Measurements from ENCODE around the gene C12orf57.
"Not testable (repeated sequence)": the region's sequence is repeated elsewhere in the genome, so short reads cannot be mapped to it uniquely, and the experiment has no call there.

The C12orf57 gene

GRCh38 chr12:6943722-6944380 lies at the start of gene C12orf57, which contains the start of gene RNU7-1:
Gene C12orf57 (plus strand): TSS chr12:6944022. CDS start chr12:6944122, 100 bp downstream.
Gene RNU7-1 (plus strand): TSS chr12:6943816.
- Mint-ChIP-seq H3K36me3 (ENCODE audit: low read depth) (peaks cover 14% of the 10 kb centered on the region), H3K9me3 (no peaks in the 10 kb centered on the region), H3K27ac (peak within 1 kb of the TSS; percentile 97), H3K27me3 (ENCODE audit: low read depth) (no peaks in the 10 kb centered on the region), H3K4me3 (peak within 1 kb of the TSS; percentile 92), H3K4me1 (ENCODE audit: low read depth) (peaks cover 50% of the 10 kb centered on the region)
- DNase-seq (ENCODE audit: low spot score) = peak; percentile 78

GRCh38 chr12:6894321-6894720 lies 49.5 kb upstream of the C12orf57 start:
- no peak for DNase-seq (ENCODE audit: low spot score)
- Mint-ChIP-seq H3K27me3 (ENCODE audit: low read depth) (no peaks in the 10 kb centered on the region), H3K4me3 (no peak overlapping the region), H3K9me3 (no peaks in the 10 kb centered on the region), H3K4me1 (ENCODE audit: low read depth) (peaks cover 12% of the 10 kb centered on the region), H3K36me3 (ENCODE audit: low read depth) (peaks cover 2% of the 10 kb centered on the region), H3K27ac (no peak overlapping the region)

GRCh38 chr12:6896846-6897435 lies 46.9 kb upstream of the C12orf57 start:
- no peaks in the 10 kb centered on the region for H3K27me3 Mint-ChIP-seq (ENCODE audit: low read depth)
- H3K4me1 Mint-ChIP-seq (ENCODE audit: low read depth) = peaks cover 10% of the 10 kb centered on the region
- no peaks in the 10 kb centered on the region for H3K36me3 Mint-ChIP-seq (ENCODE audit: low read depth)
- no peaks in the 10 kb centered on the region for H3K9me3 Mint-ChIP-seq
- no peak for DNase-seq (ENCODE audit: low spot score)
- no peak overlapping the region for H3K27ac Mint-ChIP-seq
- H3K4me3 Mint-ChIP-seq = no peak overlapping the region

GRCh38 chr12:6899427-6899826 lies 44.4 kb upstream of the C12orf57 start:
- Mint-ChIP-seq H3K9me3 (no peaks in the 10 kb centered on the region), H3K36me3 (ENCODE audit: low read depth) (no peaks in the 10 kb centered on the region), H3K4me3 (no peak overlapping the region), H3K4me1 (ENCODE audit: low read depth) (peaks cover 13% of the 10 kb centered on the region), H3K27me3 (ENCODE audit: low read depth) (no peaks in the 10 kb centered on the region), H3K27ac (no peak overlapping the region)
- no peak for DNase-seq (ENCODE audit: low spot score)

GRCh38 chr12:6899837-6900519 lies 43.8 kb upstream of the C12orf57 start:
- H3K4me3 Mint-ChIP-seq = no peak overlapping the region
- no peaks in the 10 kb centered on the region for H3K36me3 Mint-ChIP-seq (ENCODE audit: low read depth)
- H3K4me1 Mint-ChIP-seq (ENCODE audit: low read depth) = peaks cover 13% of the 10 kb centered on the region
- no peaks in the 10 kb centered on the region for H3K27me3 Mint-ChIP-seq (ENCODE audit: low read depth)
- no peak overlapping the region for H3K27ac Mint-ChIP-seq
- no peaks in the 10 kb centered on the region for H3K9me3 Mint-ChIP-seq
- DNase-seq (ENCODE audit: low spot score) = no peak

- Mint-ChIP-seq H3K9me3 (no peaks in the 10 kb centered on the region), H3K4me1 (ENCODE audit: low read depth) (peaks cover 13% of the 10 kb centered on the region), H3K4me3 (no peak overlapping the region), H3K27me3 (ENCODE audit: low read depth) (no peaks in the 10 kb centered on the region), H3K27ac (no peak overlapping the region), H3K36me3 (ENCODE audit: low read depth) (no peaks in the 10 kb centered on the region)
- no peak for DNase-seq (ENCODE audit: low spot score)
These were observed 41.4 kb upstream of the C12orf57 start for GRCh38 chr12:6902448-6902847.

- Mint-ChIP-seq H3K4me1 (ENCODE audit: low read depth) (peaks cover 13% of the 10 kb centered on the region), H3K4me3 (no peak overlapping the region), H3K9me3 (no peaks in the 10 kb centered on the region), H3K36me3 (ENCODE audit: low read depth) (no peaks in the 10 kb centered on the region), H3K27ac (no peak overlapping the region), H3K27me3 (ENCODE audit: low read depth) (no peaks in the 10 kb centered on the region)
- DNase-seq (ENCODE audit: low spot score) = no peak
These were observed 40.1 kb upstream of the C12orf57 start for GRCh38 chr12:6903722-6904121.

GRCh38 chr12:6904280-6905276 lies 39.2 kb upstream of the C12orf57 start, which contains the start of gene LRRC23:
Gene LRRC23 (plus strand): TSS chr12:6904822. CDS start chr12:6905634, 812 bp downstream.
- Mint-ChIP-seq H3K27ac (no peak within 1 kb of the TSS), H3K9me3 (no peaks in the 10 kb centered on the region), H3K4me3 (no peak within 1 kb of the TSS), H3K27me3 (ENCODE audit: low read depth) (no peaks in the 10 kb centered on the region), H3K4me1 (ENCODE audit: low read depth) (peaks cover 11% of the 10 kb centered on the region), H3K36me3 (ENCODE audit: low read depth) (no peaks in the 10 kb centered on the region)
- peak; percentile 97 for DNase-seq (ENCODE audit: low spot score)

GRCh38 chr12:6905414-6906040 lies 38.3 kb upstream of the C12orf57 start:
- Mint-ChIP-seq H3K9me3 (no peaks in the 10 kb centered on the region), H3K4me1 (ENCODE audit: low read depth) (peaks cover 3% of the 10 kb centered on the region), H3K4me3 (no peak overlapping the region), H3K27ac (no peak overlapping the region), H3K27me3 (ENCODE audit: low read depth) (no peaks in the 10 kb centered on the region), H3K36me3 (ENCODE audit: low read depth) (no peaks in the 10 kb centered on the region)
- no peak for DNase-seq (ENCODE audit: low spot score)

- not testable (repeated sequence) for H3K4me3 Mint-ChIP-seq; H3K27ac Mint-ChIP-seq; H3K4me1 Mint-ChIP-seq (ENCODE audit: low read depth); H3K27me3 Mint-ChIP-seq (ENCODE audit: low read depth); H3K9me3 Mint-ChIP-seq; H3K36me3 Mint-ChIP-seq (ENCODE audit: low read depth); DNase-seq (ENCODE audit: low spot score)
These were observed 35.7 kb upstream of the C12orf57 start for GRCh38 chr12:6908141-6908540.

GRCh38 chr12:6909421-6910145 lies 34.2 kb upstream of the C12orf57 start:
- Mint-ChIP-seq H3K36me3 (ENCODE audit: low read depth) (no peaks in the 10 kb centered on the region), H3K4me3 (no peak overlapping the region), H3K9me3 (no peaks in the 10 kb centered on the region), H3K27me3 (ENCODE audit: low read depth) (no peaks in the 10 kb centered on the region), H3K4me1 (ENCODE audit: low read depth) (peaks cover 7% of the 10 kb centered on the region), H3K27ac (no peak overlapping the region)
- no peak for DNase-seq (ENCODE audit: low spot score)

GRCh38 chr12:6912164-6912935 lies 31.5 kb upstream of the C12orf57 start:
- Mint-ChIP-seq H3K27ac (peak overlapping the region; percentile 81), H3K36me3 (ENCODE audit: low read depth) (peaks cover 17% of the 10 kb centered on the region), H3K27me3 (ENCODE audit: low read depth) (no peaks in the 10 kb centered on the region), H3K4me1 (ENCODE audit: low read depth) (peaks cover 23% of the 10 kb centered on the region), H3K9me3 (no peaks in the 10 kb centered on the region), H3K4me3 (peak overlapping the region; percentile 95)
- DNase-seq (ENCODE audit: low spot score) = no peak
